LNCaP clone FGC (cell line): Measurements from ENCODE around the gene WDSUB1.

Experiments used
- DNase-seq: peaks from one replicate; pipeline ENCODE4 v3.0.0-alpha.2; 2011; ENCODE audit warnings: low read depth
- H3K4me3 ChIP-seq: 2 replicates; pipeline ENCODE4 v1.5.1; 2011; ENCODE audit warnings: mild to moderate bottlenecking, low read depth, low read length, control low read depth
- CTCF ChIP-seq: IDR thresholded peaks from 2 replicates; pipeline ENCODE4 v1.5.1; 2012; ENCODE audit warnings: mild to moderate bottlenecking; ENCODE audit not compliant: control insufficient read depth, insufficient read depth; ENCODE audit errors: extremely low read depth

WDSUB1 gene

GRCh38 chr2:159194241-159194640, 92.3 kb downstream of the WDSUB1 start:
- TF ChIP-seq CTCF = no peak
- no peak for DNase-seq
- H3K4me3 ChIP-seq = no peak overlapping the region

- no peak for TF ChIP-seq CTCF
- H3K4me3 ChIP-seq = no peak overlapping the region
- DNase-seq = no peak
Measured at GRCh38 chr2:159193791-159194190, 92.7 kb downstream of the WDSUB1 start.

GRCh38 chr2:159192371-159192918, 94.1 kb downstream of the WDSUB1 start:
- no peak for DNase-seq
- TF ChIP-seq CTCF = no peak
- H3K4me3 ChIP-seq = no peak overlapping the region

GRCh38 chr2:159188449-159188848, 98.1 kb downstream of the WDSUB1 start:
- DNase-seq = no peak
- no peak overlapping the region for H3K4me3 ChIP-seq
- TF ChIP-seq CTCF = no peak

- TF ChIP-seq CTCF = no peak
- no peak overlapping the region for H3K4me3 ChIP-seq
- no peak for DNase-seq
Measured at GRCh38 chr2:159187106-159187505, 99.4 kb downstream of the WDSUB1 start.

GRCh38 chr2:159186462-159186861, 100.0 kb downstream of the WDSUB1 start:
- no peak overlapping the region for H3K4me3 ChIP-seq
- TF ChIP-seq CTCF = no peak
- no peak for DNase-seq
